ENCODE results near the gene NOS1. TPM values are rescaled to one million over a fixed set of nuclear protein-coding genes. Genes with fewer than 3 reads are reported as not detected.

The NOS1 gene
- polyA plus RNA-seq, 6 donors from 2014 or later, result not detected

- no peaks in the 10 kb centered on the region for H3K27me3 Mint-ChIP-seq
These were observed 199.3 kb downstream of the NOS1 start for GRCh38 chr12:117162167-117162539.

GRCh38 chr12:117161460-117162166, 199.8 kb downstream of the NOS1 start:
- Mint-ChIP-seq H3K27ac (peak overlapping the region in 5 of 6 donors; percentile 13 to 84 (median 41)), H3K4me1 (peaks cover 0 to 4% (median 3%) of the 10 kb centered on the region in 3 donors), H3K36me3 (peaks cover 37 to 51% of the 10 kb centered on the region in 2 donors)

More at GRCh38 chr12:117162167-117162539, 199.3 kb downstream of the NOS1 start:
- Mint-ChIP-seq H3K4me1 (peaks cover 0 to 4% (median 3%) of the 10 kb centered on the region in 3 donors), H3K36me3 (peaks cover 39 to 54% of the 10 kb centered on the region in 2 donors), H3K27ac (peak overlapping the region in 3 of 6 donors; percentile 13 to 53 (median 34)), H3K9me3 (no peaks in the 10 kb centered on the region), H3K4me3 (no peak overlapping the region)
- no peak for ATAC-seq (ENCODE audit: low read depth in 2 of 2)
- DNase-seq, result no peak

GRCh38 chr12:117159674-117160073, 201.8 kb downstream of the NOS1 start:
- DNase-seq (no peak), ATAC-seq (ENCODE audit: low read depth in 2 of 2) (no peak)
- Mint-ChIP-seq H3K4me3 (peak overlapping the region in 1 of 8 donors; percentile 25), H3K4me1 (peaks cover 0 to 4% (median 3%) of the 10 kb centered on the region in 3 donors), H3K27ac (peak overlapping the region in 1 of 6 donors; percentile 38), H3K27me3 (no peaks in the 10 kb centered on the region), H3K9me3 (no peaks in the 10 kb centered on the region), H3K36me3 (peaks cover 37 to 57% of the 10 kb centered on the region in 2 donors)

More at GRCh38 chr12:117161460-117162166, 199.8 kb downstream of the NOS1 start:
- ATAC-seq (ENCODE audit: low read depth in 2 of 2) (no peak), DNase-seq (no peak)
- Mint-ChIP-seq H3K9me3 (no peaks in the 10 kb centered on the region), H3K4me3 (no peak overlapping the region), H3K27me3 (no peaks in the 10 kb centered on the region)

- peaks cover 37 to 57% of the 10 kb centered on the region in 2 donors for H3K36me3 Mint-ChIP-seq
- H3K9me3 Mint-ChIP-seq, result no peaks in the 10 kb centered on the region
- ATAC-seq (ENCODE audit: low read depth in 2 of 2) (no peak), DNase-seq (no peak)
- peaks cover 0 to 4% (median 3%) of the 10 kb centered on the region in 3 donors for H3K4me1 Mint-ChIP-seq
- H3K27ac Mint-ChIP-seq, result peak overlapping the region in 2 of 6 donors; percentile 38 to 43
- H3K4me3 Mint-ChIP-seq, result no peak overlapping the region
- H3K27me3 Mint-ChIP-seq, result no peaks in the 10 kb centered on the region
These were observed 202.4 kb downstream of the NOS1 start for GRCh38 chr12:117158911-117159553.

Other genes starting within 250 kb of the NOS1 start
- gene FBXO21, start 171.2 kb downstream of the NOS1 start, polyA plus RNA-seq (ENCODE audit: low read depth in 6 of 6), result 10 to 100 TPM; 46.0 to 61.5 (median 49.6) TPM